GM13976 (cell line): Measurements from ENCODE around the gene RASD1.

Experiments
- DNase-seq: peaks from one replicate; pipeline ENCODE4 v3.0.0; 2012; ENCODE audit warnings: low spot score
- in situ Hi-C: fragments of 300-500 bp; cut with MboI; formaldehyde crosslinking; loops from one replicate; pipeline ENCODE4 v1.12.0; 2022; ENCODE audit warnings: low sequenced_read_pairs, mixed read lengths, inconsistent platforms; ENCODE audit not compliant: unreplicated experiment
- TF ChIP-seq, protein P1 (sequence below): IDR thresholded peaks from 2 replicates; pipeline ENCODE4 v1.5.1; 2012; ENCODE audit warnings: borderline replicate concordance, mild to moderate bottlenecking; ENCODE audit not compliant: insufficient read depth; ENCODE audit errors: extremely low read depth, missing control alignments, control extremely low read depth

The RASD1 gene

DNA sequence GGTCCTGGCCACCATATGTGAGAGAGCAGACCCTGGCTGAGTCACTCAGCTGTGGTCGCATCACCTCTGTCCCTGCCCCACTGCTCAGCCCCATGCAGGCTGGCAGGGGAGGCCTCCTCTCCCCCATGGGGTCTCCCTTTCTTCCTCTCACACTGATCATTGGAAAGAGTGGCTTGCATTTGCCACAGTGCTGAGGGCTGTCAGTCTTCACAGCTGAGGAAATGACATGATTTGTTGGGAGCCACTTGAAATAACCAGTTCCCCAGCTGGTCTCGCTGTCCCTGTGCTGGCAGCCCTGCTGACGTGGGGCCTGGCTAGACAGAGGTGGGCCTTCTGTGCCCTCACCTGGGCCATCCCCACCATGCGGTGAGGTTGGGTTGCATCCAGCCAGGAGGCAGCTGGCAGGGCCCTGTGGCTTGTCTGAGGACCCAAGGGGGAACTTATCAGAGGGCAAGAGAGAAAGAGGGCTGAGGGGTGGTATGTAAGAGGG is 49.5 kb downstream of the RASD1 start:
- TF ChIP-seq, protein P1, sequence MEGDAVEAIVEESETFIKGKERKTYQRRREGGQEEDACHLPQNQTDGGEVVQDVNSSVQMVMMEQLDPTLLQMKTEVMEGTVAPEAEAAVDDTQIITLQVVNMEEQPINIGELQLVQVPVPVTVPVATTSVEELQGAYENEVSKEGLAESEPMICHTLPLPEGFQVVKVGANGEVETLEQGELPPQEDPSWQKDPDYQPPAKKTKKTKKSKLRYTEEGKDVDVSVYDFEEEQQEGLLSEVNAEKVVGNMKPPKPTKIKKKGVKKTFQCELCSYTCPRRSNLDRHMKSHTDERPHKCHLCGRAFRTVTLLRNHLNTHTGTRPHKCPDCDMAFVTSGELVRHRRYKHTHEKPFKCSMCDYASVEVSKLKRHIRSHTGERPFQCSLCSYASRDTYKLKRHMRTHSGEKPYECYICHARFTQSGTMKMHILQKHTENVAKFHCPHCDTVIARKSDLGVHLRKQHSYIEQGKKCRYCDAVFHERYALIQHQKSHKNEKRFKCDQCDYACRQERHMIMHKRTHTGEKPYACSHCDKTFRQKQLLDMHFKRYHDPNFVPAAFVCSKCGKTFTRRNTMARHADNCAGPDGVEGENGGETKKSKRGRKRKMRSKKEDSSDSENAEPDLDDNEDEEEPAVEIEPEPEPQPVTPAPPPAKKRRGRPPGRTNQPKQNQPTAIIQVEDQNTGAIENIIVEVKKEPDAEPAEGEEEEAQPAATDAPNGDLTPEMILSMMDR = no peak
- no peak for DNase-seq
- in situ Hi-C loops = no loop called here

DNA sequence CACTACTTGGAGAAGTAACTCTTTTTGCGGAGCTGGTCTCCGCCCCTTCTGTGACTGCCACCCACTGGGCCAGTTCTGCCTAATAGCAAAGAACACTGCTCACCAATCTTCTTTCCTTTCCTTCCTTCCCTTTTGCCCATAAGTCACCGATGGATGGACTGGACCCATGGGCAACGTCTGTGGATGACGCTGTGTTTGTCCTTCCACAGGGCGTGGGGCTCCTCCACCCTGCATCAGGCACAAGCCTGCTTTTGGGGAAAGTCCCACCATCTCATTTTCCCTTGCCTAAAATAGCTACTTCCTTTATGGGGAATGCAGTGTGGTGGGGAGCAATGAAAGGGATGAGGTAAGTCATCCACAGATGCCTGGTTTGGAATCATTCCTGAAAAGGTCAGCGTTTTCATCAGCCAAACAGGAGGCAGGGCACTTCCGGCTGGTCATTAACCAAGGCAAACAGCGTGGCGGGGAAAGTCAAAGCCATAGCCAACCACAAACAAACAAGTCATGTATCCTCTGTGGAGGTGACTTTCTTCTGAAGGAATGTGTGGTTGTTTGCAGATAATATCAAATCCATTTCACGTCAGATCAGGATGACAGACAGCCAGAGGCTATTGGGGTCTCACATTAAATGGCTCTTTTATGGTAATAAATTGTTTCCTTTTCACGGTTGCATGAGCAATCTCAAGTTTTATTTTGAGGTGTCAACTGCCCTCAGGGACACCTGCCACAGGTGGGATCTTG is 50.1 kb downstream of the RASD1 start:
- DNase-seq = no peak
- in situ Hi-C loops = no loop called here
- TF ChIP-seq, protein P1 = no peak

DNA sequence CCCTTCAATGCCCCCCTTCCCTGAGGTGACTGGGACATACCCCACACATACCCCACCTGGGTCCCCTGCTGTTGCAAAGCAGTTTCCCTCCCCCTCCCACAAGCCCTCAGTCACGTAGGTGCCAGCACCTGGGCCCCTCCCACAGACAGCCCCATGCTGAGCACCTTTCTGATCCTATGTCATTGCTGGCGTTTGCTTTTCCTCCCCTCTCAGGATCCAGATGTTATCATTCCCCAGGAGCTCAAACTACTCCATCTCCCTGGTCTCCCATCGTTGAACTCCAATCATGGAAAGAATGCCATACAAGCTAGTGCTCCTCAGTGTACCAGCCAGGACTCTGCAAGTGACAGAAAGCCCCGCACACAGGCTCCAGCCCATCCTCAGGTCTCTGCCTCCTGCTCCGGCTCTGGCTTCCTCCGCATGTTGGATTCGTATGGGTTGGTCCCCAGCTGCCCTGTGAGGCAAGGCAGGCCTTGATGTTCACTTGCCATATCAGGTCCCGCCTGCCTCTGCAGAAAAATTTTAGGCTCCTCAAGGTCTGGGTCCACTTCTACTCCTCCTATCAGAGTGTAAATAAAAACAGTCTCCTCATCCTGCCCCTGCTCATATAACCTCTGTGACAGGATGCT is 50.8 kb downstream of the RASD1 start:
- TF ChIP-seq, protein P1 = no peak
- in situ Hi-C loops = no loop called here
- DNase-seq = no peak
